H1 (cell line): ENCODE measurements around the gene TRABD2B. TPM values are rescaled to one million over a fixed set of nuclear protein-coding genes. Genes with fewer than 3 reads are reported as not detected.

ENCODE experiments used
- CTCF ChIA-PET: fragments of 300-600 bp; sonication (Branson Sonifier 250); formaldehyde crosslinking; loops from one replicate; lab custom pipeline; 2021; ENCODE audit not compliant: partially characterized antibody; lab: Charles Lee
- POLR2A ChIA-PET: fragments of 300-600 bp; sonication (Branson Sonifier 250); formaldehyde crosslinking; loops from one replicate; lab custom pipeline; 2021; ENCODE audit warnings: inconsistent platforms; ENCODE audit not compliant: partially characterized antibody; lab: Charles Lee
- DNase-seq, 2 experiments: peaks; one replicate each; pipeline versions ENCODE4 v3.0.0 to v3.0.0-alpha.2; 2010 to 2022; ENCODE audit warnings: low spot score in 2 of 2, low read depth in 1 of 2, mixed read lengths in 1 of 2
- FAIRE-seq: peaks from 2 replicates; lab custom pipeline; 2011; peaks lifted over from hg19 to GRCh38; lab: Jason Lieb, UNC
- H2AFZ ChIP-seq: 2 replicates; pipeline ENCODE4 v1.8.1; 2012; ENCODE audit warnings: low read length, inconsistent platforms
- H2AK5ac ChIP-seq: 2 replicates; pipeline ENCODE4 v1.6.1; 2013; ENCODE audit warnings: low read depth, low read length
- H2BK120ac ChIP-seq: replicated peaks from 2 replicates; pipeline ENCODE3; 2013; ENCODE audit warnings: low read depth, low read length, inconsistent platforms
- H2BK12ac ChIP-seq: 2 replicates; pipeline ENCODE4 v1.6.1; 2013; ENCODE audit warnings: low read depth, low read length
- H2BK15ac ChIP-seq: 2 replicates; pipeline ENCODE4 v1.6.1; 2013; ENCODE audit warnings: low read length
- H2BK20ac ChIP-seq: 2 replicates; pipeline ENCODE4 v1.6.1; 2013; ENCODE audit warnings: low read length
- H2BK5ac ChIP-seq: 2 replicates; pipeline ENCODE4 v1.6.1; 2013; ENCODE audit warnings: low read depth, low read length
- H3K14ac ChIP-seq: 2 replicates; pipeline ENCODE4 v1.6.1; 2013; ENCODE audit warnings: inconsistent platforms; ENCODE audit not compliant: insufficient read length
- H3K18ac ChIP-seq: 2 replicates; pipeline ENCODE4 v1.6.1; 2013; ENCODE audit warnings: low read length; ENCODE audit errors: extremely low read depth
- H3K23ac ChIP-seq: 2 replicates; pipeline ENCODE4 v1.6.1; 2013; ENCODE audit warnings: inconsistent platforms; ENCODE audit not compliant: insufficient read length
- H3K23me2 ChIP-seq: 2 replicates; pipeline ENCODE4 v1.6.1; 2013; ENCODE audit warnings: low read depth, low read length
- H3K27ac ChIP-seq: 2 replicates; pipeline ENCODE4 v1.6.1; 2011; ENCODE audit warnings: low read depth, low read length, inconsistent platforms
- H3K27me3 ChIP-seq, 4 experiments: replicated peaks in 1 of 4; 1 replicate in 1 of 4; 2 replicates in 3 of 4; pipeline versions ENCODE4 v1.6.1 to v1.8.1; 2011 to 2013; ENCODE audit warnings: low read length in 3 of 4, mild to moderate bottlenecking in 3 of 4, inconsistent platforms in 2 of 4, mixed read lengths in 2 of 4, moderate library complexity in 1 of 4; ENCODE audit not compliant: control insufficient read depth in 3 of 4, insufficient read depth in 3 of 4; ENCODE audit errors: extremely low read depth in 1 of 4
- H3K36me3 ChIP-seq, 4 experiments: 2 replicates each; pipeline versions ENCODE4 v1.6.1 to v1.8.1; 2011 to 2013; ENCODE audit warnings: mild to moderate bottlenecking in 4 of 4, low read length in 3 of 4, moderate library complexity in 2 of 4, control low read depth in 1 of 4, inconsistent platforms in 1 of 4; ENCODE audit not compliant: insufficient read depth in 4 of 4, control insufficient read depth in 2 of 4
- H3K4ac ChIP-seq: replicated peaks from 2 replicates; pipeline ENCODE3; 2013; ENCODE audit warnings: low read length, low read depth, mixed read lengths, inconsistent platforms; ENCODE audit not compliant: insufficient read length
- H3K4me1 ChIP-seq, 4 experiments: replicated peaks in 1 of 4; 1 replicate in 1 of 4; 2 replicates in 3 of 4; pipeline versions ENCODE4 v1.6.1 to v1.8.1; 2011 to 2013; ENCODE audit warnings: low read length in 3 of 4, inconsistent platforms in 2 of 4, mixed read lengths in 1 of 4; ENCODE audit not compliant: insufficient read depth in 4 of 4, control insufficient read depth in 3 of 4
- H3K4me2 ChIP-seq, 2 experiments: 2 replicates each; pipeline versions ENCODE4 v1.6.1 to v1.8.1; 2011 to 2013; ENCODE audit warnings: low read depth in 2 of 2, low read length in 2 of 2, control low read depth in 1 of 2, inconsistent platforms in 1 of 2, mild to moderate bottlenecking in 1 of 2; ENCODE audit not compliant: insufficient read depth in 1 of 2
- H3K4me3 ChIP-seq, 4 experiments: fragments of 200-600, 300-600 bp in 1 of 4; sonication (generic), shearing (Covaris generic), sonication (Bioruptor Twin) in 1 of 4; 2 replicates each; pipeline versions ENCODE4 v1.5.1 to v1.8.1; 2011 to 2016; ENCODE audit warnings: low read length in 4 of 4, low read depth in 3 of 4, control low read depth in 2 of 4, inconsistent platforms in 2 of 4, mild to moderate bottlenecking in 2 of 4, mixed read lengths in 1 of 4, moderate library complexity in 1 of 4; ENCODE audit not compliant: insufficient read depth in 2 of 4; ENCODE audit errors: extremely low read depth in 1 of 4
- H3K56ac ChIP-seq: replicated peaks from 2 replicates; pipeline ENCODE3; 2013; ENCODE audit warnings: low read depth, mild to moderate bottlenecking, mixed read lengths, low read length, inconsistent platforms; ENCODE audit not compliant: insufficient read length
- H3K79me1 ChIP-seq: 2 replicates; pipeline ENCODE4 v1.6.1; 2013; ENCODE audit warnings: low read depth, low read length, control low read depth
- H3K79me2 ChIP-seq, 2 experiments: 2 replicates each; pipeline versions ENCODE4 v1.6.1 to v1.8.1; 2012 to 2013; ENCODE audit warnings: low read length in 2 of 2, mild to moderate bottlenecking in 2 of 2, inconsistent platforms in 1 of 2; ENCODE audit not compliant: insufficient read depth in 2 of 2, control insufficient read depth in 1 of 2
- H3K9ac ChIP-seq, 4 experiments: replicated peaks in 1 of 4; 1 replicate in 1 of 4; 2 replicates in 3 of 4; pipeline versions ENCODE4 v1.6.1 to v1.8.1; 2011 to 2013; ENCODE audit warnings: low read depth in 3 of 4, low read length in 3 of 4, control low read depth in 2 of 4, mild to moderate bottlenecking in 2 of 4, moderate library complexity in 2 of 4, inconsistent platforms in 1 of 4; ENCODE audit errors: extremely low read depth in 1 of 4
- H3K9me3 ChIP-seq, 2 experiments: 2 replicates each; pipeline versions ENCODE4 v1.6.1 to v1.8.1; 2012 to 2013; ENCODE audit warnings: mild to moderate bottlenecking in 2 of 2, moderate library complexity in 2 of 2, control low read depth in 1 of 2, inconsistent platforms in 1 of 2, low read depth in 1 of 2, low read length in 1 of 2, mixed read lengths in 1 of 2; ENCODE audit not compliant: insufficient read depth in 2 of 2
- H4K20me1 ChIP-seq, 2 experiments: replicated peaks in 1 of 2; 2 replicates each; pipeline versions ENCODE3 to v1.8.1; 2011 to 2013; ENCODE audit warnings: inconsistent platforms in 2 of 2, low read length in 2 of 2, mild to moderate bottlenecking in 1 of 2; ENCODE audit not compliant: insufficient read depth in 2 of 2, control insufficient read depth in 1 of 2
- H4K5ac ChIP-seq: 2 replicates; pipeline ENCODE4 v1.6.1; 2013; ENCODE audit warnings: low read length, low read depth, mixed read lengths, inconsistent platforms; ENCODE audit not compliant: insufficient read length
- H4K8ac ChIP-seq: 2 replicates; pipeline ENCODE4 v1.8.0; 2013; ENCODE audit warnings: mild to moderate bottlenecking, moderate library complexity, low read length, inconsistent platforms; ENCODE audit not compliant: insufficient read depth; ENCODE audit errors: extremely low read depth
- H4K91ac ChIP-seq: replicated peaks from 2 replicates; pipeline ENCODE3; 2013; ENCODE audit warnings: low read length, mixed read lengths, inconsistent platforms; ENCODE audit not compliant: insufficient read length
- BACH1 ChIP-seq: IDR thresholded peaks from 2 replicates; pipeline ENCODE4 v1.6.1; 2012; ENCODE audit warnings: low read length, improper control_type of control experiment
- POLR2AphosphoS5 ChIP-seq: IDR thresholded peaks from 2 replicates; pipeline ENCODE4 v1.6.1; 2011; ENCODE audit warnings: low read depth, low read length
- POU5F1 ChIP-seq: IDR thresholded peaks from 2 replicates; pipeline ENCODE4 v1.6.1; 2011; ENCODE audit warnings: low read depth, mild to moderate bottlenecking, low read length, moderate library complexity
- RNF2 ChIP-seq: fragments of 200-900, 300-1000 bp; sonication (generic); IDR thresholded peaks from 2 replicates; pipeline ENCODE4 v1.7.1; 2016; ENCODE audit warnings: borderline replicate concordance, low read depth, mild to moderate bottlenecking, antibody characterized with exemption, low read length; ENCODE audit not compliant: poor library complexity, severe bottlenecking; ENCODE audit errors: missing control alignments
- SP1 ChIP-seq: IDR thresholded peaks from 2 replicates; pipeline ENCODE4 v1.6.1; 2011; ENCODE audit warnings: low read depth, low read length
- SP4 ChIP-seq: IDR thresholded peaks from 2 replicates; pipeline ENCODE4 v1.6.1; 2012; ENCODE audit warnings: low read length, inconsistent platforms
- USF2 ChIP-seq: IDR thresholded peaks from 2 replicates; pipeline ENCODE4 v1.6.1; 2011; ENCODE audit warnings: low read length, improper control_type of control experiment
- ZNF274 ChIP-seq: IDR thresholded peaks from 2 replicates; pipeline ENCODE4 v1.7.0; 2012; ENCODE audit warnings: low read length, borderline replicate concordance; ENCODE audit errors: extremely low read depth
- WGBS, 2 experiments: shearing (Covaris generic) in 1 of 2; methylation state at CpG; one replicate each; pipeline versions ENCODE4 v1.1.6 to v1.1.7; 2013 to 2015; ENCODE audit warnings: low lambda C conversion rate in 2 of 2, mixed read lengths in 2 of 2, inconsistent platforms in 1 of 2, low coverage in 1 of 2, missing lambda C conversion rate in 1 of 2; ENCODE audit not compliant: insufficient replicate concordance in 2 of 2, insufficient coverage in 1 of 2, insufficient read length in 1 of 2; ENCODE audit errors: extremely low coverage in 1 of 2, missing lambda C conversion rate in 1 of 2; 5-methylcytosine and 5-hydroxymethylcytosine counted together
- polyA plus RNA-seq, 7 experiments: library from polyadenylated mRNA; depleted of rRNA in 3 of 7; stranded (reverse) in 5 of 7; unstranded in 2 of 7; fragments of >200 nt in 5 of 7; fragments of 200-250 nt in 2 of 7; gene quantifications; 1 replicate in 5 of 7; 2 replicates in 1 of 7; 4 replicates in 1 of 7; pipeline versions ENCODE4 v1.2.1 to v1.2.3, GENCODE V29; 2011 to 2013; ENCODE audit warnings: missing spikeins in 2 of 7, mixed read lengths in 2 of 7
- total RNA-seq: library from RNA; stranded (reverse); fragmentation: NEBNext Ultra II Directional; extraction: Animal tissue kit (Norgen Biotek cat#: 25700); gene quantifications from 2 replicates; pipeline ENCODE4 v1.2.1, GENCODE V29; 2021

Gene TRABD2B
- total and polyA plus RNA-seq, 2 of the 8 experiments (the other 6 are each of a cell fraction or from before 2014, with no cell fraction given) = 0.95 to 3.4 TPM

- ChIA-PET POLR2A (no interaction called here), CTCF (interaction anchor here (1.0 to 3.3 kb wide), 3 partner anchors 12 to 121 kb away, joined by 3 to 12 read pairs (median 4); no protein-coding TSS in a partner anchor)
- Histone ChIP-seq H3K18ac (no peak overlapping the region), H3K36me3 (no peaks in the 10 kb centered on the region; a peak in 1 of 8 replicates), H4K5ac (no peak overlapping the region), H3K4me3 (no peak overlapping the region), H3K4ac (no peak overlapping the region), H3K27ac (no peak overlapping the region), H3K56ac (no peak overlapping the region), H3K79me2 (no peaks in the 10 kb centered on the region), H4K91ac (no peak overlapping the region), H2AK5ac (no peak overlapping the region), H3K23ac (no peak overlapping the region), H3K4me1 (no peaks in the 10 kb centered on the region), H3K4me2 (no peak overlapping the region), H3K79me1 (no peaks in the 10 kb centered on the region), H4K20me1 (no peaks in the 10 kb centered on the region), H3K23me2 (no peaks in the 10 kb centered on the region), H2BK5ac (no peak overlapping the region), H2AFZ (no peak overlapping the region), H3K9ac (no peak overlapping the region), H2BK15ac (no peak overlapping the region), H2BK20ac (no peak overlapping the region), H3K14ac (no peak overlapping the region), H3K9me3 (no peaks in the 10 kb centered on the region), H2BK12ac (no peak overlapping the region), H3K27me3 (no peaks in the 10 kb centered on the region), H4K8ac (no peak overlapping the region), H2BK120ac (no peak overlapping the region)
- 93% methylated on average over 1 of the region's 1 CpG; no CpG with 5 or more reads in 1 of the 2 experiments for whole genome bisulfite sequencing, 2 experiments
- DNase-seq (no peak), FAIRE-seq (no peak)
- TF ChIP-seq USF2 (no peak), POLR2AphosphoS5 (no peak), BACH1 (no peak), ZNF274 (no peak), POU5F1 (no peak), SP4 (no peak), SP1 (no peak), RNF2 (no peak)
These were observed 90.0 kb downstream of the TRABD2B start for GRCh38 chr1:47907177-47907528.
